ENCODE data around the gene NECTIN1. TPM values are rescaled to one million over a fixed set of nuclear protein-coding genes. Genes with fewer than 3 reads are reported as not detected.

NECTIN1 gene
- total RNA-seq, 1 donor: 7.8 TPM

DNA sequence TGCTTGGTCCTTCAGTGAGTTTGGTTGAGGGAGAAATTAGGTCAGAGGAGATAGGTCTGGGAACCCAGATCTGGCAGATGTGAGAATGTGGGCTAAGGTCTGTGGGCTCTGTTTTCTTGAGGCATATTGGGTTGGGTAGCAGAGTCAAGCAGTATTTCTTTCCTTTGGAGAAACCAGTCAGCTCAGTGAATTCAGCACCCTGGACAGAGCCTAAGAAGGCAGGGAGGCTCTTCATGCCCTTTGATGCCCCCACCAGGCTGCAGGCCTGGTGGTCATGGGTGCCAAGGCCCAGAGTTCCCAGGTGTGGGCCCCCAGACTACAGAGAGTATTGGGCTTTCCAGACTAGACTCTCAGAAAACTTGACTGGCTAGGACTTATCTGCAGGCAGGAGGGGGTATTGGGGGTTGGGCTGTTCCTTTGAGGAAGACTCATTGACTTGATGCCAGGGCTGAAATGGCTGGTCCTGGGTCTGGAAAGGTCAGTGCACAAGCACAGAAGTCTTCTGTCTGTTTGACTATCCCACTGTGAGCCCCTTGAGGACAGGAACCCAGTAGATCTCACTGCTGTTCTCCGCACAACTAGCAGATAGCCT, 45.3 kb upstream of the NECTIN1 start:
- TF ChIP-seq, protein P1, sequence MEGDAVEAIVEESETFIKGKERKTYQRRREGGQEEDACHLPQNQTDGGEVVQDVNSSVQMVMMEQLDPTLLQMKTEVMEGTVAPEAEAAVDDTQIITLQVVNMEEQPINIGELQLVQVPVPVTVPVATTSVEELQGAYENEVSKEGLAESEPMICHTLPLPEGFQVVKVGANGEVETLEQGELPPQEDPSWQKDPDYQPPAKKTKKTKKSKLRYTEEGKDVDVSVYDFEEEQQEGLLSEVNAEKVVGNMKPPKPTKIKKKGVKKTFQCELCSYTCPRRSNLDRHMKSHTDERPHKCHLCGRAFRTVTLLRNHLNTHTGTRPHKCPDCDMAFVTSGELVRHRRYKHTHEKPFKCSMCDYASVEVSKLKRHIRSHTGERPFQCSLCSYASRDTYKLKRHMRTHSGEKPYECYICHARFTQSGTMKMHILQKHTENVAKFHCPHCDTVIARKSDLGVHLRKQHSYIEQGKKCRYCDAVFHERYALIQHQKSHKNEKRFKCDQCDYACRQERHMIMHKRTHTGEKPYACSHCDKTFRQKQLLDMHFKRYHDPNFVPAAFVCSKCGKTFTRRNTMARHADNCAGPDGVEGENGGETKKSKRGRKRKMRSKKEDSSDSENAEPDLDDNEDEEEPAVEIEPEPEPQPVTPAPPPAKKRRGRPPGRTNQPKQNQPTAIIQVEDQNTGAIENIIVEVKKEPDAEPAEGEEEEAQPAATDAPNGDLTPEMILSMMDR (IDR thresholded peaks at IDR 0.05; ENCODE audit: insufficient read depth, low read length): no peak
- no peak overlapping the region for H3K4me3 ChIP-seq (ENCODE audit: low read depth, low read length)
- peak; percentile 46 for DNase-seq (ENCODE audit: low read depth)

DNA sequence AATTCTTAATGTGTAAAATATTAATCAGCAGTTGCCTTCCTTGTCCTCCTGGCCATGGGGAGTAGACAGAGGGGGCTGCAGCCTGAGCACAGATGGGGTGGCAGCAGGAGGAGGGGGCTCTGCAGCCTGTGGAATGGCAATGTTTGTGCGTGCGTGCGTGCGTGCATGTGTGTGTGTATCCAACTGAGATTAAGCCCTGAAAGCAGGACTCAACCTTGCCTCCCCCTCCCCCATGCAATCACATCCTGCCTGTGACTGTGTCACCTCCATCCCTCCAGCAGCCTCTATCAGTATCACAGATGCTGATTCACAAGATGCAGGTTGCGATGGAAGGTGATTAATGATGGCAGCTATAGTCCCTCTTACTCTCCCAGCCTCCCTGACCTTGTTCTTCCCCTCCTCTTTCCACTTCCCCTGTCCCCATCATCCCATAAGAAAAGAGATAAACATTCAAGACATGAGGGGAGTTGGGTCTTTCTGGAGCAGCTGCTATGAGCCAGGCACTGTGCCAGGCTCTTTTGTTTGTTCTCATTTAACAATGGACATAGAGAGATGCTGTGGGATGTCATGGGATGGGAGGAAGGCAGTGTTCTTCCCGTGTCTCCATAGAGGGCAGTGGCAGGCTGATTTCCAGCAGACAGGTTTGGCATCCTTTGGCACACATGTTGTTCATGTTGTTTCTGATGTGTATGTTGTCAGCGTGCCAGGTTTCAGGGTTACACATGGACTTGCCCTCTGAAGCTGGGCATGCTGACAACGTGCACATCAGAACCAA, 43.8 kb upstream of the NECTIN1 start:
- TF ChIP-seq, protein P1 (IDR thresholded peaks at IDR 0.05; ENCODE audit: insufficient read depth, low read length): no peak
- no peak for DNase-seq (ENCODE audit: low read depth)
- no peak overlapping the region for H3K4me3 ChIP-seq (ENCODE audit: low read depth, low read length)

DNA sequence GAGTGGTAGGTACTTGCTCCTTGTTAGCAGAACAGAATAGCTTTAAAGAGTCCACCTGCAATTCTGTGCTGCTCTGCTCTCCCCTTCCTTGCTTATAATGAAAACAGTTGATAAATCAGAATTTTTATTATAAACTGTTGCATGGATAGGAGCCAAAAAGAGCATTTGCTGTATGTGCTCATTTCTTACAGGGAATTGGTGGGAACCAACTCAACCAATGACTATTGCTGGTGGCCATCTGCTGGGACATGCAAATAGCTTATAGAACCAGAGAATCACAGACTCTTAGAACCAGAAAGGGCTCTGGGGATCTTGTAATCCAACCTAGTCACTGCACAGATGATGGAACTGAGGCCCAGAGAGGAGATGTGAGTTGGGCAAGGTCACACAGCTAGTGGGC, 43.1 kb upstream of the NECTIN1 start:
- no peak for DNase-seq (ENCODE audit: low read depth)
- no peak overlapping the region for H3K4me3 ChIP-seq (ENCODE audit: low read depth, low read length)
- TF ChIP-seq, protein P1 (IDR thresholded peaks at IDR 0.05; ENCODE audit: insufficient read depth, low read length): no peak

DNA sequence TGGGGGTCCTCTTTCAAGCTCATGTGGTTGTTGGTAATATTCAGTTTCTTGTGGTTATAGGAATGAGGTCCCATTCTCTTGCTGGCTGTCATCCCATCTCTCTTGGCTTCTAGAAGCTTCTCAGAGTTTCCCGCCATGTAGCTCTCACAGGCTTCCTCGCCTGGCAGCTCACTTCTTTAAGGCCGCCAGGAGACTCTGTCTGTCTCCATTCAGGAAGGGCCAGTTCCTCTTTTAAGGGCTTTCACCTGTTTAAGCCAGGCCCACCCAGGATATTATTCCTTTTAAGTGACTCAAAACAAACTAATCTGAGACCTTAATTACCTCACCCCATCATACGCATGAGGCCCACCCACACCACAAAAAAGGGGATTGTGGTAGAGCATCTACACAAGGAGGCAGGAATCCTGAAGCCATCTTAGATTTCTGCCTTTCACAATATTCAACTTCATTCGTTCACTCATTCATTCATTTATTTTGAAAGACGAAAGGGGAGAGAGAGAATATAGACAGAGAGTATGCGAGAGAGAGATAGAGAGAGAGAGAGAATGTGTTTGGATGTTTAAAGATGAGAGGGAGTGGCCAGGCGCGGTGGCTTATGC, 42.3 kb upstream of the NECTIN1 start:
- no peak overlapping the region for H3K4me3 ChIP-seq (ENCODE audit: low read depth, low read length)
- no peak for DNase-seq (ENCODE audit: low read depth)
- TF ChIP-seq, protein P1 (IDR thresholded peaks at IDR 0.05; ENCODE audit: insufficient read depth, low read length): no peak

DNA sequence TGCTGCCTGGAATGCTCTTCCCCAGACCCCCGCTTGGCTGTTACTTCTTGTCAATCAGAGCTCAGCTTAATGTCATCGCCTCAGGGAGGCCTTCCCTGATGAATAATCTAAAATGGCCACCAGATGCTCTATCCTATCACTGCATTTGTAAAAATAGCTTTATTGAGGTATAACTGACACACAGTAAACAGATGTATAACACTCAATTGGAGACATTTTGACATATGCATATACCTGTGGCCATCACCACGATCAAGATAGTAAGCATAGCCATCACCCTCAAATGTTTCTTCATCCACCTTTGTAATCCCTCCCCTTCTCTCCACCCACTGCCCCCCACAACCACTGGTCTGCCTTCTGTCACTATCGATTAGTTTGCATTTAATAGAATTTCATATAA, 36.6 kb upstream of the NECTIN1 start:
- no peak overlapping the region for H3K4me3 ChIP-seq (ENCODE audit: low read depth, low read length)
- DNase-seq (ENCODE audit: low read depth): no peak
- TF ChIP-seq, protein P1 (IDR thresholded peaks at IDR 0.05; ENCODE audit: insufficient read depth, low read length): no peak

DNA sequence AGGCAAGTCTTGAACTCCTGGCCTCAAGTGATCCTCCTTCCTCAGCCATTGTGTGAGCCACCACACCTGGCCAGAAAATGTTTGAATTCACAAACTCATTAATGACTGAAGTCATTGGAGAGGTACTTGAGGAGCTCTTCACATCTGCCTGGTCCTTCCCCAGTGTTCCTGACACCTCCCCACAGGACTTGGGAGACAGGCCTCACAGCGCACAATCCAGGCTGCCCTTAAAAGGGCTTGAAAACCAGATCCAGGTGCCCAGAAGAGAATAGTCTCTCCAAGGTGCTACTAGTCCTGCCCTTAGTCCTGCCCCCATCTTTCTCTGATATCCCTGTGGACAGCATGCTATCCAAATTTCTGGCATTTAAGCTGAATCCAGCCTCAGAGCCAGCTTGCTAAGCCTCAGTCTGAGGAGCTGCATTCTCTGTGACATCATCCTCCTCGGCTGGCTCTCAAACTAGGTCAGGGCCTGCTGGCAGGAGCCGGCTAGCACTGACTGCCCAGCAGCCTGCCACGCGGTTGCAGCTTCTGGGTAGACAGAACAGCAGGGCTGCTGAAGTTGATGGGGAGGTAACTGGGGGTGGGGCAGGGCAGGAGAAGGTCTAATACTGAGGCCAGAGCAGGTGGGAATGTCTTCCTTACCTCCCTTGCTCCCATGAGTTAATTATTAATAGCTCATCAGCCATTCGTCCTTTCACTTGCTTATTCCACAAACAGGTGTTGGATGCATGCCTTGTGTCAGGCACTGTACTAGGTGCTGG, 35.3 kb upstream of the NECTIN1 start:
- TF ChIP-seq, protein P1 (IDR thresholded peaks at IDR 0.05; ENCODE audit: insufficient read depth, low read length): no peak
- DNase-seq (ENCODE audit: low read depth): peak; percentile 51
- no peak overlapping the region for H3K4me3 ChIP-seq (ENCODE audit: low read depth, low read length)
